ENCODE measurements around the gene GSG1.

DNA sequence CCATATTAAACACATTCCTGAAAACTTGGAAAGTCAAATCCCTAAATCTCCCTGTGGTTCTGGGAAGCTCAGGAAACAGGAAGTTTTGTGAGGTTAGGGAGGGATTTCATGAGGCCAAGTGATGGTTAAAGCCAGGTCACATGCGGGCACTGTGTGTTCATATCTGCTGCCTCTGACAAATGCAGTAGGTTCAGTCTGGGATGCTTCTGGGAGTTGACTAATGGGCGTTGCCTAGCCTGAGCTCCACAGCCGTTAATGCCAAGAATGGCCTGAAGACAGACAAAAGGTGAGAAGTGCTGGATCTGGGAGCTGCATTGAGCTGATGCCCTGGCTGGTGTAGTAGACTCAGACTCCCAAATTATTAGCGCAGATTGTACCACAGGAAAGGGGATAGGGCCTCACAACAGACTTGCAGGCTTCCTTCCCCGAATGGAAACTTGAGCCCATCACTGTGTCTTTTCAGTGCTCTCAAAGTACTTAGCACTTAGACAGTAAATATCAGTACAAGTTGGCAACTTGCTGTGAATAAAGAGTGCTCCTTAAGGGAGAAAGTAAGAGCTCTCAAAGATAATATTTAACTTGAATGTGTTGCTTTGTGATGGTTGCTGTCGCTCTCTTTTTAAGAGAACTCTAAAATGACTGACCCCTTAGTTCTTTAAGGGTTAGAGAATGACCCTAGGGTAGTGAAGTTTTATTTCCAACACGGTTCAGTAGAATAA lies 17.3 kb downstream of the GSG1 start:
- TF ChIP-seq EP300 (IDR thresholded peaks at IDR 0.05) (no peak), POLR2AphosphoS5 (IDR thresholded peaks at IDR 0.05) (no peak)
- TF ChIP-seq, protein P1, sequence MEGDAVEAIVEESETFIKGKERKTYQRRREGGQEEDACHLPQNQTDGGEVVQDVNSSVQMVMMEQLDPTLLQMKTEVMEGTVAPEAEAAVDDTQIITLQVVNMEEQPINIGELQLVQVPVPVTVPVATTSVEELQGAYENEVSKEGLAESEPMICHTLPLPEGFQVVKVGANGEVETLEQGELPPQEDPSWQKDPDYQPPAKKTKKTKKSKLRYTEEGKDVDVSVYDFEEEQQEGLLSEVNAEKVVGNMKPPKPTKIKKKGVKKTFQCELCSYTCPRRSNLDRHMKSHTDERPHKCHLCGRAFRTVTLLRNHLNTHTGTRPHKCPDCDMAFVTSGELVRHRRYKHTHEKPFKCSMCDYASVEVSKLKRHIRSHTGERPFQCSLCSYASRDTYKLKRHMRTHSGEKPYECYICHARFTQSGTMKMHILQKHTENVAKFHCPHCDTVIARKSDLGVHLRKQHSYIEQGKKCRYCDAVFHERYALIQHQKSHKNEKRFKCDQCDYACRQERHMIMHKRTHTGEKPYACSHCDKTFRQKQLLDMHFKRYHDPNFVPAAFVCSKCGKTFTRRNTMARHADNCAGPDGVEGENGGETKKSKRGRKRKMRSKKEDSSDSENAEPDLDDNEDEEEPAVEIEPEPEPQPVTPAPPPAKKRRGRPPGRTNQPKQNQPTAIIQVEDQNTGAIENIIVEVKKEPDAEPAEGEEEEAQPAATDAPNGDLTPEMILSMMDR (IDR thresholded peaks at IDR 0.05): no peak

All from sigmoid colon (tissue), 4 donors.